Measurements from ENCODE around the gene RARRES1. TPM values are rescaled to one million over a fixed set of nuclear protein-coding genes. Genes with fewer than 3 reads are reported as not detected.

RARRES1 gene
- polyA plus RNA-seq, 1 donor, result 111 TPM

DNA sequence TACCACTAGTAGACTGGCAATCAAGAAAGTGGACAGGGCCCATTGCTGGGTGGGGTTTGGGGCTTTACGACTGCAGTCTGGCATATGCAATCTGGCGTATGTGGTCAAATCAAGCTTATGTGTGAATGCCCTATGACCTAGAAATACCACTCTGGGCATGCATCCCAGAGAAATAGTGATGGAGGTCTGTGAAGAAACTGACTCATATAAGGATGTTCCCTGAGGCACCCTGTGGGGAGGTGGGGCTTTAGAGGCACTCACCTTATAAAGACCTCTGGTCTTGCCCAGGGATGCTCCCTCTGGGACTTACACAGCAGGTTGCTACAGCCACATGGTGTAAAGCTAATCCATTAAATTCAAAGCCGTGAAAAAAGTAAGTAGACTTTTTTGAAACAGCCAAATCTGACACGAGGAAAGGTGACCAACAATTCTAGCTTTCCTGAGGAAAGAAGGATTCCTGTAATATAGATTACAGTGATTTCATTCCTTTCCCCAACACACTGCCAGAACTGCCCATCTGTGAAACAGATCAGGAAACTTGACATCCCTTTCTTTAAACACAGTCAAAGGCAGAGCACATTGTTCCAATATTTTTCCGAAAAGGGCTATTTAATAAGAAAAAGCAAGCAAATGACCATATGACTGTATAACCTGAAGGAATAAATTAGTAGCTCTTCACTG lies 13.6 kb downstream of the RARRES1 start:
- DNase-seq, result no peak
- WGBS (ENCODE audit: insufficient coverage, low lambda C conversion rate), result 100% methylated on average over 1 of the region's 5 CpGs

DNA sequence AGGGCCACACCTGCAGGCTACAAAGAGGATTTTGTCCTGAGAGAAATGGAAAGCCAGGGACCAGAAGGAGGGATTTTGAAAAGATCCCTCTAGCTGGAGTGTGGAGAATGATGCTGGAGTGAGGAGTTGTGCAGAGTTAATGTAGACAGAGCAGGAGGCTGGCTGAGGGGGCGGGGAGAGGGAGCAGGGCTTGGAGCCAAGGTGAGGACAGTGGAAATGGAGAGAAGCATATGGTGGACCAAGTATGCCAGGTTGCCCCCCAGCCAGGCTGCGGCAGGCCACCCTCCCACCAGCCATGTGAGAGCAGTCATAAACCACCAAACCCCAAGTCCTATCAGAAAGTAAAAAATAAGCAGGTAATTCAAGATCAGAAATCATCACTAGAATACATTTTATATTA lies 14.7 kb downstream of the RARRES1 start:
- Histone ChIP-seq H3K36me3 (ENCODE audit: control insufficient read depth, insufficient read depth, low read length) (peaks cover 39% of the 10 kb centered on the region), H3K4me1 (ENCODE audit: control insufficient read depth, insufficient read depth, low read length) (peaks cover 3% of the 10 kb centered on the region), H3K9me3 (ENCODE audit: control insufficient read depth, low read depth, low read length) (no peaks in the 10 kb centered on the region), H3K4me3 (ENCODE audit: low read length) (no peak overlapping the region), H3K27ac (ENCODE audit: low read length) (no peak overlapping the region), H3K27me3 (ENCODE audit: control insufficient read depth, insufficient read depth, low read length) (no peaks in the 10 kb centered on the region)
- DNase-seq, result no peak
- no CpG with 5 or more reads among the region's 2 CpGs for WGBS (ENCODE audit: insufficient coverage, low lambda C conversion rate)

More for the DNA sequence above, 13.6 kb downstream of the RARRES1 start:
- Histone ChIP-seq H3K27ac (ENCODE audit: low read length) (no peak overlapping the region), H3K4me1 (ENCODE audit: control insufficient read depth, insufficient read depth, low read length) (peaks cover 10% of the 10 kb centered on the region), H3K9me3 (ENCODE audit: control insufficient read depth, low read depth, low read length) (no peaks in the 10 kb centered on the region), H3K4me3 (ENCODE audit: low read length) (no peak overlapping the region), H3K36me3 (ENCODE audit: control insufficient read depth, insufficient read depth, low read length) (peaks cover 30% of the 10 kb centered on the region), H3K27me3 (ENCODE audit: control insufficient read depth, insufficient read depth, low read length) (no peaks in the 10 kb centered on the region)

DNA sequence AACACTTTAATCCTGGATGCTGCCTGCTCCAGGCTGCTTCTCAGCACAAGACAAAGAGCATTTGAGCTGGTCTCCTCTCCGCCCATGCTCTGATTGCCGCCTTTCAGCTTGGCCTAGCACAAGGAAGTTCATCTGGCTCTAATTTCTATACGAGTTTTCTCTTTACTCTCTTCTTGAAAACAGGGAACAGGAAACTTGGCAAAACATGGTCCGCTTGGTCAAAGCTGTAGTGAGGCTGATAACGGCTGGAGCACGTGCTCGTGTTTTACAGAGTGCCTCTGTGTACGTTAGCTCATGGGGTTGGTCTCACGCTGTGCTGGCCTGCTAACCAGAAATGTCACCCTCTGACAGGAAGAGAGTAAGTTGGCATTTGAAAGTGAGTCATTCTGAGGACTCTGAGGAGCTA lies 19.2 kb downstream of the RARRES1 start:
- Histone ChIP-seq H3K4me3 (ENCODE audit: low read length) (no peak overlapping the region), H3K36me3 (ENCODE audit: control insufficient read depth, insufficient read depth, low read length) (peaks cover 56% of the 10 kb centered on the region), H3K4me1 (ENCODE audit: control insufficient read depth, insufficient read depth, low read length) (no peaks in the 10 kb centered on the region), H3K27ac (ENCODE audit: low read length) (no peak overlapping the region), H3K27me3 (ENCODE audit: control insufficient read depth, insufficient read depth, low read length) (no peaks in the 10 kb centered on the region), H3K9me3 (ENCODE audit: control insufficient read depth, low read depth, low read length) (no peaks in the 10 kb centered on the region)
- no peak for DNase-seq
- 80% methylated on average over 1 of the region's 9 CpGs for WGBS (ENCODE audit: insufficient coverage, low lambda C conversion rate)

DNA sequence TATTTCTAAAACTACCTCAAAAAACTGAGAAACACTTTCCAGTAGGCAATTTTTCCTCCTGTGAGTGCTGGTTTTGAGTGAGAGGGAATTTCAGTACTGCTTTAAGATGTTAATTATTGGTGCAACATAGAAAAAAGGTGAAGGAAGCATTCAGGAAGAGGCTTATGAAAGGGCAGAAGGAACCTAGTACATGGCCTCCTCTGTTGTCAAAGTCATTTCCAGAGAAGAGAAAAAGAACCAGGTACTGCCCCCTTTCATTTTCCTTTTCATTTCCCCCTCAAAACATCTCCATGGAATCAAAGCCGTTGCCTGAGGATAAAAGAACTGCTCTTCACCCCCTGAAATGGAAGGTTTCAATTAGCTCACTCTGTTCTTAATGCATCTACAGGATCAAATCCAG lies 19.8 kb downstream of the RARRES1 start:
- Histone ChIP-seq H3K27ac (ENCODE audit: low read length) (no peak overlapping the region), H3K36me3 (ENCODE audit: control insufficient read depth, insufficient read depth, low read length) (peaks cover 56% of the 10 kb centered on the region)
- WGBS (ENCODE audit: insufficient coverage, low lambda C conversion rate), result no CpG with 5 or more reads among the region's 1 CpG

DNA sequence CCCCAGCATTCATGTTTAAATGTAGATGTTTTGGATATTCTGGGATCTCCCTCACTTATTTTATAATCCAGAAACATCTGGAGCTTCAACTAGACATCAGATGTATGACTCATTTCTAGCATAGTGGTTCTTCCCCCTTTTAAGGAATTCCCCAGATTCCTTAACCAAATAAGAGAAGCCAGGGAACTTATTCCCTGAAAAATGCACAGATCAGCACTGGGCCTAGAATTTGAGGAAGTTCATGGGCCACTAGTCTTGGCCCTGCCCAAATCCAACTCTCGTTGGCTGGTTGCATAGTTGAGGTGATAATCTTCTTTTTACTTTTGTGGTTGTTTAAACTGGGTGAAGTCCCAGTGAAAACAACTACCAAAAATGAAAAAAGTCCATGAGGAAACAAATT lies 20.4 kb downstream of the RARRES1 start:
- H3K4me3 ChIP-seq (ENCODE audit: low read length), result no peak overlapping the region
- DNase-seq, result no peak
- no peaks in the 10 kb centered on the region for H3K27me3 ChIP-seq (ENCODE audit: control insufficient read depth, insufficient read depth, low read length)
- peaks cover 53% of the 10 kb centered on the region for H3K36me3 ChIP-seq (ENCODE audit: control insufficient read depth, insufficient read depth, low read length)
- no peaks in the 10 kb centered on the region for H3K4me1 ChIP-seq (ENCODE audit: control insufficient read depth, insufficient read depth, low read length)
- no CpG with 5 or more reads among the region's 1 CpG for WGBS (ENCODE audit: insufficient coverage, low lambda C conversion rate)
- H3K9me3 ChIP-seq (ENCODE audit: control insufficient read depth, low read depth, low read length), result no peaks in the 10 kb centered on the region
- H3K27ac ChIP-seq (ENCODE audit: low read length), result no peak overlapping the region

More for the DNA sequence above, 19.8 kb downstream of the RARRES1 start:
- Histone ChIP-seq H3K9me3 (ENCODE audit: control insufficient read depth, low read depth, low read length) (no peaks in the 10 kb centered on the region), H3K4me3 (ENCODE audit: low read length) (no peak overlapping the region), H3K27me3 (ENCODE audit: control insufficient read depth, insufficient read depth, low read length) (no peaks in the 10 kb centered on the region), H3K4me1 (ENCODE audit: control insufficient read depth, insufficient read depth, low read length) (no peaks in the 10 kb centered on the region)
- no peak for DNase-seq

DNA sequence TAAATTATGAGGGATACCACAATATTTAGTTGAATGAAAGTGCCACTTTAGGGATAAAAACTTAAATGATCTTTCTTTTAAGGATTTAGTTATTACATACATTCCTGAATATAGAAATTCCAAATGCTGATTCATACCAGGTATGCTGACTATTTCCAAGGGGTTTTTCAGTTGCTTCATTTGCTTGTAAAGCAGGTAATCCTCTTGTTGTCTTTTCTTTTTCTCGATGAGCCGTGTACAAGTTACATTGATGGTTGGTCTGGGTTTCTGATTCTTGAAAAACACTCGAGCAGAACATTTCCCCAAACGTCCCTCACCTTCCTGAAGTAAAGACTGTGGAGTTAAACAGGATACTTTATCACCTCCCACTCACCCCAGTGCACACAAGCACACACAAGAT lies 21.7 kb downstream of the RARRES1 start:
- WGBS (ENCODE audit: insufficient coverage, low lambda C conversion rate), result no CpG with 5 or more reads among the region's 4 CpGs
- no peaks in the 10 kb centered on the region for H3K9me3 ChIP-seq (ENCODE audit: control insufficient read depth, low read depth, low read length)
- no peak overlapping the region for H3K27ac ChIP-seq (ENCODE audit: low read length)

DNA sequence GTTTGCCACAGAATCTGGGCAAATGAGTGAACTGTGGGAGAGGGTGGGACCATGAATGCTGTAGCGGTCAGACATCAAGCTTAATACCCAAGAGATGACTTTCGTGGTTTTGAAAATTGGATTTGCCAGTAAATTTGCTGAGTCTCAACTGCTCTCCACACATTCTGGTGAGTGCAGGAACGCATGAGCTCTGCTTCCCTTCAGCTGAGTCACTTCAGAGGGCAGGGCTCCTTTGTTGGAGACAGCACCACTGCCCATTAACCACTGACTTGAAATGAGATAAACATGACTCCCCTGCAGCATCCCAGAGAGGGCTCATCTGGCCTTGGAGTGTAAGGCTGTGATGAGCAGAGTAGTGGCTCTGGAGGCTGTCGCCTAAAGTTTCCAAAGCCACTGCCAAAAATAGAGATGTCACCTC lies 22.6 kb downstream of the RARRES1 start:
- Histone ChIP-seq H3K27me3 (ENCODE audit: control insufficient read depth, insufficient read depth, low read length) (no peaks in the 10 kb centered on the region), H3K9me3 (ENCODE audit: control insufficient read depth, low read depth, low read length) (no peaks in the 10 kb centered on the region), H3K27ac (ENCODE audit: low read length) (no peak overlapping the region), H3K4me3 (ENCODE audit: low read length) (no peak overlapping the region), H3K4me1 (ENCODE audit: control insufficient read depth, insufficient read depth, low read length) (no peaks in the 10 kb centered on the region), H3K36me3 (ENCODE audit: control insufficient read depth, insufficient read depth, low read length) (peaks cover 62% of the 10 kb centered on the region)
- no peak for DNase-seq
- 50% methylated on average over 2 of the region's 4 CpGs for WGBS (ENCODE audit: insufficient coverage, low lambda C conversion rate)

More for the DNA sequence above, 21.7 kb downstream of the RARRES1 start:
- H3K36me3 ChIP-seq (ENCODE audit: control insufficient read depth, insufficient read depth, low read length), result peaks cover 55% of the 10 kb centered on the region
- no peaks in the 10 kb centered on the region for H3K4me1 ChIP-seq (ENCODE audit: control insufficient read depth, insufficient read depth, low read length)
- H3K4me3 ChIP-seq (ENCODE audit: low read length), result no peak overlapping the region
- no peaks in the 10 kb centered on the region for H3K27me3 ChIP-seq (ENCODE audit: control insufficient read depth, insufficient read depth, low read length)
- DNase-seq, result no peak

DNA sequence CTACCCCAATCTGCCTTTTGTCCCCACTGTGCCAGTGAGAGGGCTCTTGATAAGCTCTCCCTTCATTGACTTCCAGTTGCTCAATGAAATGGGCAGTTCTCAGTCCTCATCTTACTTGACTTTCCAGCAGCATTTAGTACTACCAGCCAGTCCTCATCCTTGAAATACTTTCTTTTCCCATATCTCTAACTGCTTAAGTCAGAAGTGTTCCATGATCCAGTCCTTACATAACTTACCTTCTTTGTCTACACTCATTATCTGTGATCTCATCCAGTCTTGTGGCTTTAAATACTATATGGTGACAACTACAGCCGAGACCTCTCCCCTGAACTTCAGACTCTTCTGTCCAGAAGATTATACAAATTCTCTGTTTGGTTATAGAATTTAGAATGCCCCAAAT lies 28.7 kb downstream of the RARRES1 start:
- Histone ChIP-seq H3K27me3 (ENCODE audit: control insufficient read depth, insufficient read depth, low read length) (no peaks in the 10 kb centered on the region), H3K4me1 (ENCODE audit: control insufficient read depth, insufficient read depth, low read length) (no peaks in the 10 kb centered on the region), H3K4me3 (ENCODE audit: low read length) (no peak overlapping the region), H3K9me3 (ENCODE audit: control insufficient read depth, low read depth, low read length) (no peaks in the 10 kb centered on the region), H3K36me3 (ENCODE audit: control insufficient read depth, insufficient read depth, low read length) (peaks cover 48% of the 10 kb centered on the region), H3K27ac (ENCODE audit: low read length) (no peak overlapping the region)
- WGBS (ENCODE audit: insufficient coverage, low lambda C conversion rate), result no CpG with 5 or more reads among the region's 1 CpG
- no peak for DNase-seq

DNA sequence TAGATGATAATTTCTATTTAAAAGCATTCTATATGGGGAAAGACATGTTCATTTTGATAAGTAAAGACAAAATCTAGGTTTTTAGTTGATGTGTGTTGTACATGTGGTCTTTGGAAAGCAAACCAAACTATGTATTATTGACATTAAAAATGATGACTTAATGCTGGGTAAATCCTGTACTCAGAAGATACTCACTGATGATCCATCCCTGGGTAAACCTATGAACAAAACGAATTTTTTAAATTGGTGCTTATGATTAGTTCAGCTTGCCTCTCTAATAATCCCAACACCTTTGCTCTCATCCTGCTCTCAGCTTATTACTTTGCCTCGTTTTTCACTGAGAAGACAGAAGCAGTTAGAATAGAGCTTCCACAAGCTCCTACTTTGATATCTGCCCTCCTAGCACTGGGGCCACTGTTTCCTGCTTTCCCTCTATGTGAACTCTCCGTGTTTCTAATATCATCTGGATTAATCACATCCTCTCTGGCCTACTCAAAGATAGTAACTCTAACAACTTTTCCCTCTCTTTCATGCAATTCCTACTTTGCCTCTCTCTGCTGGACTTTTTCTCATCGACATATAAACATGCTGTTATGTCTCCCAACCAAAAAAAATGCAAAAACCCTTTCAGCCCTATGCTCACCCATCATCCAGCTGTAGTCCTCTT lies 29.3 kb downstream of the RARRES1 start:
- no peaks in the 10 kb centered on the region for H3K9me3 ChIP-seq (ENCODE audit: control insufficient read depth, low read depth, low read length)
- H3K27me3 ChIP-seq (ENCODE audit: control insufficient read depth, insufficient read depth, low read length), result no peaks in the 10 kb centered on the region
- DNase-seq, result no peak
- H3K4me1 ChIP-seq (ENCODE audit: control insufficient read depth, insufficient read depth, low read length), result no peaks in the 10 kb centered on the region
- no peak overlapping the region for H3K4me3 ChIP-seq (ENCODE audit: low read length)
- H3K36me3 ChIP-seq (ENCODE audit: control insufficient read depth, insufficient read depth, low read length), result peaks cover 45% of the 10 kb centered on the region
- 96% methylated on average over 3 of the region's 4 CpGs for WGBS (ENCODE audit: insufficient coverage, low lambda C conversion rate)
- H3K27ac ChIP-seq (ENCODE audit: low read length), result no peak overlapping the region

DNA sequence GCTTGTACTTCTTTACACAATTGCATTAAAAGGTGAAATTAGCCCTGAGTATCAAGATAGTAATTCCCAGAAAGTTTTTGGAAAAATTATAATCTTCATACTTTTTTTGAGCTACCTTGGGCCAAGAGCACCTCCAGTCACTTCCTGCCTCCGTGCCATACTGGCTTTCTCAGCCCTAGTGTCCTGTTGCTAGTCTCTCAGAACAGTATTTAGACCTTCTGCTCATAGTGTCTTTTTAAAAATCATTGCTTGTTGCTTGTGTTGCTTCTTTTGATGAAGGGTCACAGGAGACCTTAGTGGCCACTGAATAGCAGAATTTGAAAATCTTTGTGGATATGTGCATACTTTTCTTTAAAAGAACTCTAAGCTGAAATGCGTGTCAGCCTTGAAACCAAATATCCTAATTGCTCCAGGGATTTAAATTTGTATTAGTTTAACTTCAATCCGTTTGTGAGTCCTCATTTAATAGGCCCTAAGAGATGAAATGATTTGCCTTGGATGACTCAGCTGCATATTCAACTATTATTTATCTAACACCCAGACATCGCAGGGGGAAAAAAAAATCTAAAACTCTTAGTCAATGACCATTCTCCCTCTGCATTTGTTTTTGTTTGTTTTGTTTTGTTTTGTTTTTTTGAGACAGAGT lies 30.7 kb downstream of the RARRES1 start:
- Histone ChIP-seq H3K27me3 (ENCODE audit: control insufficient read depth, insufficient read depth, low read length) (no peaks in the 10 kb centered on the region), H3K4me3 (ENCODE audit: low read length) (no peak overlapping the region), H3K36me3 (ENCODE audit: control insufficient read depth, insufficient read depth, low read length) (peaks cover 45% of the 10 kb centered on the region), H3K4me1 (ENCODE audit: control insufficient read depth, insufficient read depth, low read length) (no peaks in the 10 kb centered on the region), H3K27ac (ENCODE audit: low read length) (no peak overlapping the region), H3K9me3 (ENCODE audit: control insufficient read depth, low read depth, low read length) (no peaks in the 10 kb centered on the region)
- no peak for DNase-seq
- no CpG with 5 or more reads among the region's 4 CpGs for WGBS (ENCODE audit: insufficient coverage, low lambda C conversion rate)
